HCT116 (cell line): Measurements from ENCODE around the gene CDC42BPB. TPM values are rescaled to one million over a fixed set of nuclear protein-coding genes. Genes with fewer than 3 reads are reported as not detected.

ENCODE experiments used
- ATAC-seq: fragments of 200-7000 bp; cut with Tn5 transposase; 2 replicates; pipeline ENCODE4 v1.9.1; 2020; ENCODE audit warnings: mild to moderate bottlenecking, moderate library complexity
- BruUV-seq: library from RNA; stranded (reverse); fragments of 400-500 nt; replicated peaks from 2 replicates; lab custom pipeline; 2021; lab: Mats Ljungman, UMichigan
- CTCF ChIA-PET: fragments of 300-600 bp; sonication (Branson Sonifier 250); formaldehyde crosslinking; loops from one replicate; lab custom pipeline; 2021; ENCODE audit warnings: antibody characterized with exemption; lab: Charles Lee
- POLR2A ChIA-PET: fragments of 300-600, 350-600 bp; sonication (Branson Sonifier 250); formaldehyde crosslinking; loops from one replicate; lab custom pipeline; 2021; ENCODE audit warnings: antibody characterized with exemption; lab: Charles Lee
- RAD21 ChIA-PET, 2 experiments: fragments of 300-600 bp; sonication (Branson Sonifier 250); formaldehyde crosslinking; loops; one replicate each; lab custom pipeline; 2023; ENCODE audit warnings: low total read pairs in 2 of 2; ENCODE audit not compliant: uncharacterized antibody in 2 of 2, unreplicated experiment in 2 of 2, low non-redundant PET in 1 of 2; lab: Charles Lee
- DNase-seq: peaks from one replicate; pipeline ENCODE4 v3.0.0-alpha.2; 2010; ENCODE audit warnings: low read depth, low spot score
- H2AFZ ChIP-seq: fragments of 200-600 bp; shearing (Covaris generic), sonication (generic); 2 replicates; pipeline ENCODE4 v1.6.1; 2017; ENCODE audit warnings: low read depth, mixed run types, mixed read lengths, antibody characterized with exemption, low read length; ENCODE audit not compliant: poor library complexity, severe bottlenecking
- H3K27ac ChIP-seq: 2 replicates; pipeline ENCODE4 v1.5.1; 2012; ENCODE audit warnings: low read depth, low read length
- H3K27me3 ChIP-seq: fragments of 200-600 bp; sonication (generic); 2 replicates; pipeline ENCODE4 v1.6.1; 2016; ENCODE audit warnings: mixed run types, low read length, mixed read lengths; ENCODE audit not compliant: insufficient read depth
- H3K36me3 ChIP-seq, 2 experiments: fragments of 200-500 bp in 1 of 2; fragments of 200-600 bp in 1 of 2; sonication (Bioruptor generic) in 1 of 2; sonication (generic) in 1 of 2; 2 replicates each; pipeline versions ENCODE4 v1.5.1 to v1.6.1; 2014 to 2016; ENCODE audit warnings: low read length in 2 of 2, inconsistent platforms in 1 of 2, mixed read lengths in 1 of 2, mixed run types in 1 of 2; ENCODE audit not compliant: insufficient read depth in 2 of 2, control insufficient read depth in 1 of 2
- H3K4me1 ChIP-seq, 2 experiments: fragments of 200-600 bp in 1 of 2; sonication (generic) in 1 of 2; 2 replicates each; pipeline versions ENCODE4 v1.5.1 to v1.6.1; 2012 to 2017; ENCODE audit warnings: low read length in 2 of 2, inconsistent platforms in 1 of 2, mild to moderate bottlenecking in 1 of 2, mixed read lengths in 1 of 2, mixed run types in 1 of 2, moderate library complexity in 1 of 2; ENCODE audit not compliant: insufficient read depth in 2 of 2, control insufficient read depth in 1 of 2
- H3K4me2 ChIP-seq: fragments of 200-600 bp; sonication (generic); 2 replicates; pipeline ENCODE4 v1.6.1; 2017; ENCODE audit warnings: mixed run types, low read length, mixed read lengths
- H3K4me3 ChIP-seq, 2 experiments: fragments of 200-600 bp in 1 of 2; sonication (generic) in 1 of 2; replicated peaks in 1 of 2; 2 replicates each; pipeline ENCODE4 v1.5.1; 2011 to 2016; ENCODE audit warnings: low read length in 2 of 2, control low read depth in 1 of 2, low read depth in 1 of 2, mild to moderate bottlenecking in 1 of 2, mixed read lengths in 1 of 2, mixed run types in 1 of 2
- H3K79me2 ChIP-seq: fragments of 200-600 bp; sonication (generic); 2 replicates; pipeline ENCODE4 v1.6.1; 2017; ENCODE audit warnings: mild to moderate bottlenecking, mixed run types, low read length, moderate library complexity, mixed read lengths; ENCODE audit not compliant: insufficient read depth
- H3K9ac ChIP-seq: fragments of 200-600 bp; sonication (generic); 2 replicates; pipeline ENCODE4 v1.6.1; 2016; ENCODE audit warnings: low read length, mixed read lengths
- H3K9me2 ChIP-seq: fragments of 200-600 bp; sonication (generic), shearing (Covaris generic); 2 replicates; pipeline ENCODE4 v1.6.1; 2017; ENCODE audit warnings: mixed run types, mild to moderate bottlenecking, moderate library complexity; ENCODE audit not compliant: insufficient read depth
- H3K9me3 ChIP-seq, 2 experiments: fragments of 200-500 bp in 1 of 2; fragments of 200-600 bp in 1 of 2; sonication (Bioruptor generic) in 1 of 2; sonication (generic) in 1 of 2; 2 replicates each; pipeline ENCODE4 v1.6.1; 2014 to 2017; ENCODE audit warnings: low read length in 2 of 2, mixed read lengths in 2 of 2, inconsistent platforms in 1 of 2, low read depth in 1 of 2, mild to moderate bottlenecking in 1 of 2, mixed run types in 1 of 2, moderate library complexity in 1 of 2; ENCODE audit not compliant: control insufficient read depth in 1 of 2, insufficient read depth in 1 of 2
- H4K20me1 ChIP-seq: fragments of 200-600 bp; sonication (generic), shearing (Covaris generic); 2 replicates; pipeline ENCODE4 v1.6.1; 2017; ENCODE audit warnings: mixed run types, mild to moderate bottlenecking, moderate library complexity; ENCODE audit not compliant: insufficient read depth
- CBX3 ChIP-seq: IDR thresholded peaks from 2 replicates; pipeline ENCODE4 v1.6.1; 2012; ENCODE audit warnings: low read depth
- CEBPB ChIP-seq: IDR thresholded peaks from 2 replicates; pipeline ENCODE4 v1.6.1; 2012; ENCODE audit warnings: low read depth
- EZH2 ChIP-seq: fragments of 200-600 bp; sonication (generic); IDR thresholded peaks from 2 replicates; pipeline ENCODE4 v1.6.1; 2017; ENCODE audit warnings: antibody characterized with exemption, mixed run types
- EZH2phosphoT487 ChIP-seq: fragments of 200-600 bp; IDR thresholded peaks from 2 replicates; pipeline ENCODE4 v1.6.1; 2018; ENCODE audit warnings: antibody characterized with exemption, borderline replicate concordance
- JUND ChIP-seq: IDR thresholded peaks from 2 replicates; pipeline ENCODE4 v1.6.1; 2012
- POLR2AphosphoS5 ChIP-seq: IDR thresholded peaks from 2 replicates; pipeline ENCODE4 v1.6.1; 2011; ENCODE audit warnings: mild to moderate bottlenecking, low read depth, low read length, moderate library complexity
- RAD21 ChIP-seq: IDR thresholded peaks from 2 replicates; pipeline ENCODE4 v1.6.1; 2012; ENCODE audit warnings: low read depth, mild to moderate bottlenecking
- SIN3A ChIP-seq: IDR thresholded peaks from 2 replicates; pipeline ENCODE4 v1.6.1; 2012; ENCODE audit warnings: low read depth
- SRF ChIP-seq: IDR thresholded peaks from 2 replicates; pipeline ENCODE4 v1.6.1; 2012; ENCODE audit warnings: low read depth
- ZBTB33 ChIP-seq: IDR thresholded peaks from 2 replicates; pipeline ENCODE4 v1.6.1; 2011; ENCODE audit warnings: mild to moderate bottlenecking, low read length, moderate library complexity; ENCODE audit not compliant: insufficient replicate concordance; ENCODE audit errors: extremely low read depth
- ZFX ChIP-seq: fragments of 450-650 bp; IDR thresholded peaks from 2 replicates; pipeline ENCODE4 v1.6.1; 2017
- intact Hi-C: fragments of 100-400 bp; cut with micrococcal nuclease; formaldehyde crosslinking; loops from 2 replicates; pipeline ENCODE4 v1.10.0; 2022
- total RNA-seq: library from RNA; stranded (reverse); gene quantifications from one replicate; pipeline ENCODE4 v1.2.1, GENCODE V29; 2021; ENCODE audit not compliant: unreplicated experiment
- TF ChIP-seq, protein P1 (sequence below), 3 experiments: fragments of 200-600 bp in 1 of 3; sonication (generic) in 1 of 3; IDR thresholded peaks in 2 of 3; conservative IDR thresholded peaks in 1 of 3; 2 replicates each; pipeline ENCODE4 v1.5.1; 2012 to 2017; ENCODE audit warnings: low read depth in 2 of 3, low read length in 2 of 3, antibody characterized with exemption in 1 of 3, borderline replicate concordance in 1 of 3, control low read depth in 1 of 3, mild to moderate bottlenecking in 1 of 3, mixed read lengths in 1 of 3, mixed run types in 1 of 3, moderate library complexity in 1 of 3; ENCODE audit not compliant: insufficient read depth in 1 of 3

The CDC42BPB gene
- total RNA-seq, 1 experiment from 2014 or later = 85.6 TPM

GRCh38 chr14:103002578-103003350 is 54.6 kb downstream of the CDC42BPB start:
- Histone ChIP-seq H3K4me3 (no peak overlapping the region), H3K9ac (no peak overlapping the region), H3K36me3 (peaks cover 3 to 11% of the 10 kb centered on the region in 2 experiments; a peak in 3 of 4 replicates), H3K4me1 (no peaks in the 10 kb centered on the region), H2AFZ (no peak overlapping the region), H3K4me2 (no peak overlapping the region), H3K79me2 (peaks cover 12% of the 10 kb centered on the region; the same call in 1 of the 2 replicates), H3K27ac (no peak overlapping the region), H3K9me3 (no peaks in the 10 kb centered on the region), H4K20me1 (no peaks in the 10 kb centered on the region), H3K27me3 (no peaks in the 10 kb centered on the region), H3K9me2 (no peaks in the 10 kb centered on the region)
- intact Hi-C loops = no loop called here
- ATAC-seq = no peak
- TF ChIP-seq RAD21 (no peak), SIN3A (no peak)
- TF ChIP-seq, protein P1, sequence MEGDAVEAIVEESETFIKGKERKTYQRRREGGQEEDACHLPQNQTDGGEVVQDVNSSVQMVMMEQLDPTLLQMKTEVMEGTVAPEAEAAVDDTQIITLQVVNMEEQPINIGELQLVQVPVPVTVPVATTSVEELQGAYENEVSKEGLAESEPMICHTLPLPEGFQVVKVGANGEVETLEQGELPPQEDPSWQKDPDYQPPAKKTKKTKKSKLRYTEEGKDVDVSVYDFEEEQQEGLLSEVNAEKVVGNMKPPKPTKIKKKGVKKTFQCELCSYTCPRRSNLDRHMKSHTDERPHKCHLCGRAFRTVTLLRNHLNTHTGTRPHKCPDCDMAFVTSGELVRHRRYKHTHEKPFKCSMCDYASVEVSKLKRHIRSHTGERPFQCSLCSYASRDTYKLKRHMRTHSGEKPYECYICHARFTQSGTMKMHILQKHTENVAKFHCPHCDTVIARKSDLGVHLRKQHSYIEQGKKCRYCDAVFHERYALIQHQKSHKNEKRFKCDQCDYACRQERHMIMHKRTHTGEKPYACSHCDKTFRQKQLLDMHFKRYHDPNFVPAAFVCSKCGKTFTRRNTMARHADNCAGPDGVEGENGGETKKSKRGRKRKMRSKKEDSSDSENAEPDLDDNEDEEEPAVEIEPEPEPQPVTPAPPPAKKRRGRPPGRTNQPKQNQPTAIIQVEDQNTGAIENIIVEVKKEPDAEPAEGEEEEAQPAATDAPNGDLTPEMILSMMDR (IDR thresholded peaks at IDR 0.05 in 2 of 3, conservative IDR thresholded peaks at IDR 0.05 in 1 of 3; ENCODE audit: borderline replicate concordance in 1 of 3, insufficient read depth in 1 of 3, low read depth in 2 of 3, low read length in 2 of 3) = 0 out of 6 replicates have a peak, but pooled peaks of 2 of the 3 experiments have one; percentile 2 to 14
- no TSS peak for BruUV-seq
- ChIA-PET POLR2A (no interaction called here), CTCF (no interaction called here), RAD21 (no interaction called here)
- no peak for DNase-seq

GRCh38 chr14:103001651-103002396 is 55.5 kb downstream of the CDC42BPB start:
- H3K9me3 ChIP-seq = no peaks in the 10 kb centered on the region
- DNase-seq = no peak
- H3K27ac ChIP-seq = no peak overlapping the region
- H3K9ac ChIP-seq = no peak overlapping the region
- POLR2A ChIA-PET = no interaction called here
- CTCF ChIA-PET = interaction anchor here (0.8 kb wide), 1 partner anchor 24 kb away, joined by 3 read pairs; no protein-coding TSS in a partner anchor
- H2AFZ ChIP-seq = no peak overlapping the region
- H3K9me2 ChIP-seq = no peaks in the 10 kb centered on the region
- peaks cover 10% of the 10 kb centered on the region; the same call in 1 of the 2 replicates for H3K79me2 ChIP-seq
- no peaks in the 10 kb centered on the region for H3K27me3 ChIP-seq
- no peaks in the 10 kb centered on the region for H3K4me1 ChIP-seq
- ATAC-seq = no peak
- peaks cover 4 to 15% of the 10 kb centered on the region in 2 experiments; a peak in 3 of 4 replicates for H3K36me3 ChIP-seq
- no peak overlapping the region for H3K4me3 ChIP-seq
- intact Hi-C loops = no loop called here
- RAD21 ChIA-PET = no interaction called here
- H3K4me2 ChIP-seq = no peak overlapping the region
- BruUV-seq = no TSS peak
- no peaks in the 10 kb centered on the region for H4K20me1 ChIP-seq
- no peak for TF ChIP-seq EZH2phosphoT487
- no peak for TF ChIP-seq POLR2AphosphoS5
- no peak for TF ChIP-seq JUND
- TF ChIP-seq RAD21 = no peak
- no peak for TF ChIP-seq ZFX
- TF ChIP-seq ZBTB33 = no peak
- TF ChIP-seq EZH2 = no peak
- TF ChIP-seq SRF = no peak
- no peak for TF ChIP-seq CBX3
- no peak for TF ChIP-seq CEBPB
